Liver (tissue), 3 donors: Measurements from ENCODE around the gene ABLIM2.

Source experiments
- CTCF ChIP-seq: fragments of 150-350 bp; IDR thresholded peaks from 2 replicates; pipeline ENCODE4 v1.5.1; 2017; ENCODE audit warnings: improper control_type of control experiment, low read depth, low read length; ENCODE audit not compliant: missing input control
- GABPA ChIP-seq, 2 donors: IDR thresholded peaks in 1 of 2; conservative IDR thresholded peaks in 1 of 2; 2 replicates each; pipeline ENCODE4 v1.6.1; 2016; ENCODE audit warnings: antibody characterized with exemption in 2 of 2, mild to moderate bottlenecking in 1 of 2, moderate library complexity in 1 of 2
- JUND ChIP-seq, 2 donors: IDR thresholded peaks; 2 replicates each; pipeline ENCODE4 v1.6.1; 2016; ENCODE audit warnings: antibody characterized with exemption in 2 of 2
- MAX ChIP-seq: IDR thresholded peaks from 2 replicates; pipeline ENCODE4 v1.6.1; 2016; ENCODE audit warnings: antibody characterized with exemption
- donor health status: healthy.
- donor health status: healthy.

- no peak for TF ChIP-seq CTCF
- no peak for TF ChIP-seq MAX
- no peak for TF ChIP-seq GABPA (IDR thresholded peaks at IDR 0.05 in 1 of 2, conservative IDR thresholded peaks at IDR 0.05 in 1 of 2)
- TF ChIP-seq JUND (IDR thresholded peaks at IDR 0.05): no peak
These were observed 98.0 kb downstream of the ABLIM2 start for GRCh38 chr4:8060632-8061031.
